Mesenchymal stem cell (in vitro differentiated cells and primary cell): Measurements from ENCODE around the gene KCTD12.

Experiments used
- DNase-seq: peaks from one replicate; pipeline ENCODE4 v3.0.0-alpha.2; 2013
- H2AFZ ChIP-seq: one replicate; pipeline ENCODE4 v1.6.1; 2013; ENCODE audit warnings: low read depth, mild to moderate bottlenecking, control low read depth, inconsistent platforms, low read length, moderate library complexity
- H2AK5ac ChIP-seq: 2 replicates; pipeline ENCODE4 v1.6.1; 2013; ENCODE audit warnings: low read length, moderate library complexity, mild to moderate bottlenecking, inconsistent platforms; ENCODE audit not compliant: severe bottlenecking
- H2BK120ac ChIP-seq: one replicate; pipeline ENCODE4 v1.6.1; 2013; ENCODE audit warnings: low read depth, mild to moderate bottlenecking, inconsistent platforms, low read length, moderate library complexity
- H2BK12ac ChIP-seq, 2 experiments: one replicate each; pipeline ENCODE4 v1.6.1; 2013; ENCODE audit warnings: inconsistent platforms in 2 of 2, low read length in 2 of 2, mild to moderate bottlenecking in 2 of 2, moderate library complexity in 2 of 2, control low read depth in 1 of 2
- H2BK15ac ChIP-seq: one replicate; pipeline ENCODE4 v1.6.1; 2013; ENCODE audit warnings: mild to moderate bottlenecking, low read depth, inconsistent platforms; ENCODE audit not compliant: poor library complexity, severe bottlenecking
- H2BK5ac ChIP-seq: 2 replicates; pipeline ENCODE4 v1.6.1; 2013; ENCODE audit warnings: low read depth, mild to moderate bottlenecking, low read length, control low read depth, inconsistent platforms; ENCODE audit not compliant: poor library complexity, severe bottlenecking
- H3K14ac ChIP-seq, 2 experiments: one replicate each; pipeline ENCODE4 v1.6.1; 2013; ENCODE audit warnings: inconsistent platforms in 2 of 2, low read length in 2 of 2, control low read depth in 1 of 2, mild to moderate bottlenecking in 1 of 2, moderate library complexity in 1 of 2
- H3K18ac ChIP-seq, 2 experiments: one replicate each; pipeline ENCODE4 v1.6.1; 2013; ENCODE audit warnings: inconsistent platforms in 2 of 2, low read length in 2 of 2, control low read depth in 1 of 2, low read depth in 1 of 2, mild to moderate bottlenecking in 1 of 2
- H3K23ac ChIP-seq, 2 experiments: one replicate each; pipeline ENCODE4 v1.6.1; 2013; ENCODE audit warnings: inconsistent platforms in 2 of 2, low read length in 2 of 2, mild to moderate bottlenecking in 2 of 2, moderate library complexity in 2 of 2, control low read depth in 1 of 2
- H3K27ac ChIP-seq: 2 replicates; pipeline ENCODE4 v1.5.1; 2013; ENCODE audit warnings: mild to moderate bottlenecking, moderate library complexity, low read length, control low read depth, inconsistent platforms; ENCODE audit not compliant: poor library complexity, severe bottlenecking
- H3K27me3 ChIP-seq, 2 experiments: 2 replicates each; pipeline versions ENCODE4 v1.6.1 to v1.7.0; 2013; ENCODE audit warnings: low read length in 2 of 2, mild to moderate bottlenecking in 2 of 2, moderate library complexity in 2 of 2, control low read depth in 1 of 2, inconsistent platforms in 1 of 2; ENCODE audit not compliant: control insufficient read depth in 1 of 2, insufficient read depth in 1 of 2
- H3K36me3 ChIP-seq, 2 experiments: 2 replicates each; pipeline versions ENCODE4 v1.6.1 to v1.7.0; 2013; ENCODE audit warnings: low read length in 2 of 2, control low read depth in 1 of 2, inconsistent platforms in 1 of 2, low read depth in 1 of 2, mild to moderate bottlenecking in 1 of 2; ENCODE audit not compliant: insufficient read depth in 2 of 2, control insufficient read depth in 1 of 2
- H3K4ac ChIP-seq, 2 experiments: one replicate each; pipeline ENCODE4 v1.6.1; 2013; ENCODE audit warnings: inconsistent platforms in 2 of 2, low read length in 2 of 2, mild to moderate bottlenecking in 2 of 2, moderate library complexity in 2 of 2, control low read depth in 1 of 2, low read depth in 1 of 2
- H3K4me1 ChIP-seq: 2 replicates; pipeline ENCODE4 v1.6.1; 2013; ENCODE audit warnings: low read depth, low read length, control low read depth; ENCODE audit not compliant: control insufficient read depth, insufficient read depth
- H3K4me2 ChIP-seq: 2 replicates; pipeline ENCODE4 v1.6.1; 2013; ENCODE audit warnings: low read length, mild to moderate bottlenecking, inconsistent platforms; ENCODE audit not compliant: poor library complexity, severe bottlenecking
- H3K4me3 ChIP-seq, 2 experiments: 2 replicates each; pipeline versions ENCODE4 v1.5.1 to v1.7.0; 2013; ENCODE audit warnings: low read length in 2 of 2, mild to moderate bottlenecking in 2 of 2, control low read depth in 1 of 2, low read depth in 1 of 2; ENCODE audit not compliant: insufficient read depth in 1 of 2
- H3K79me1 ChIP-seq: replicated peaks from 2 replicates; pipeline ENCODE4 v1.6.1; 2013; ENCODE audit warnings: mild to moderate bottlenecking, control low read depth, low read length, inconsistent platforms; ENCODE audit not compliant: poor library complexity, severe bottlenecking
- H3K9ac ChIP-seq: 2 replicates; pipeline ENCODE4 v1.7.0; 2013; ENCODE audit warnings: mild to moderate bottlenecking, low read length, moderate library complexity
- H3K9me3 ChIP-seq: 2 replicates; pipeline ENCODE4 v1.7.0; 2013; ENCODE audit warnings: mild to moderate bottlenecking, low read length; ENCODE audit not compliant: control insufficient read depth
- H4K8ac ChIP-seq: one replicate; pipeline ENCODE4 v1.6.1; 2013; ENCODE audit warnings: inconsistent platforms, mild to moderate bottlenecking, low read length, moderate library complexity
- H4K91ac ChIP-seq: one replicate; pipeline ENCODE4 v1.6.1; 2013; ENCODE audit warnings: mild to moderate bottlenecking, low read length, inconsistent platforms
- WGBS: methylation state at CpG from one replicate; pipeline ENCODE4 v1.1.7; 2013; ENCODE audit warnings: mixed read lengths; 5-methylcytosine and 5-hydroxymethylcytosine counted together

Gene KCTD12

GRCh38 chr13:76845865-76846264, 40.3 kb downstream of the KCTD12 start:
- Histone ChIP-seq H3K79me1 (no peaks in the 10 kb centered on the region), H4K8ac (no peak overlapping the region), H2BK5ac (no peak overlapping the region), H2BK120ac (no peak overlapping the region), H3K23ac (no peak overlapping the region), H3K4me1 (no peaks in the 10 kb centered on the region), H3K36me3 (peaks cover 0 to 4% of the 10 kb centered on the region in 2 experiments), H2AK5ac (no peak overlapping the region), H2BK15ac (no peak overlapping the region), H3K27ac (no peak overlapping the region), H2BK12ac (no peak overlapping the region), H2AFZ (no peak overlapping the region), H3K4ac (no peak overlapping the region), H3K9me3 (no peaks in the 10 kb centered on the region), H3K27me3 (no peaks in the 10 kb centered on the region), H3K4me2 (no peak overlapping the region), H3K4me3 (peak overlapping the region in 1 of 2 experiments; percentile 69), H3K14ac (no peak overlapping the region), H3K18ac (no peak overlapping the region), H4K91ac (no peak overlapping the region), H3K9ac (peak overlapping the region; percentile 90)
- 0% methylated on average over 1 of the region's 2 CpGs for WGBS
- no peak for DNase-seq

GRCh38 chr13:76845367-76845766, 40.8 kb downstream of the KCTD12 start:
- no peaks in the 10 kb centered on the region for H3K9me3 ChIP-seq
- no peak overlapping the region for H2BK5ac ChIP-seq
- no peak overlapping the region for H2BK12ac ChIP-seq
- no peak overlapping the region for H3K4ac ChIP-seq
- peaks cover 0 to 4% of the 10 kb centered on the region in 2 experiments for H3K36me3 ChIP-seq
- no peak overlapping the region for H2BK15ac ChIP-seq
- H2AK5ac ChIP-seq, result no peak overlapping the region
- no peak overlapping the region for H4K8ac ChIP-seq
- no peak overlapping the region for H3K4me2 ChIP-seq
- no peak overlapping the region for H3K23ac ChIP-seq
- H3K18ac ChIP-seq, result no peak overlapping the region
- H3K27me3 ChIP-seq, result no peaks in the 10 kb centered on the region
- peak overlapping the region; percentile 90 for H3K9ac ChIP-seq
- no peak overlapping the region for H2AFZ ChIP-seq
- DNase-seq, result no peak
- H4K91ac ChIP-seq, result no peak overlapping the region
- H3K4me1 ChIP-seq, result no peaks in the 10 kb centered on the region
- no peak overlapping the region for H3K14ac ChIP-seq
- peak overlapping the region in 1 of 2 experiments; percentile 69 for H3K4me3 ChIP-seq
- H3K79me1 ChIP-seq, result no peaks in the 10 kb centered on the region
- H3K27ac ChIP-seq, result no peak overlapping the region
- WGBS, result no CpG with 5 or more reads among the region's 3 CpGs
- H2BK120ac ChIP-seq, result no peak overlapping the region

DNA sequence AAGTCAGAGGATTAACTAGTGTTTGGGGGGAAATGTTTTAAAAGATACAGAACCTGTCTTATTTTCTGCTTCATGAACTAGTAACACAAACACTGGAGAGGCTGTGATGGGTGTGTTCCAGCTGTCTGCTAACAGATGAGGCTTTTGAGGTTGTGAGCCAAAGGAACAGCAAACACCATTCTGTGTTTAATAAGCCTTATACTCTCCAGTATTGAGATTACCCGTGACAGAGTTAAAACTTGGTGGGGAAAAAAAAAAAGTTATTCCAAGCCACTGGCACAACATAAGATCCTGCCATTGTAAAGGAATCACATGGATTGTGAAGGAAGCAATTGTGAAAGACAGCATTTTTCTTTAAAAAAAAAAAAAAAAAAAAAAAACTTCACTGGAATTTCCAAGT, 48.4 kb downstream of the KCTD12 start:
- H4K8ac ChIP-seq, result no peak overlapping the region
- H2AK5ac ChIP-seq, result no peak overlapping the region
- no peaks in the 10 kb centered on the region for H3K27me3 ChIP-seq
- no peak overlapping the region for H2BK15ac ChIP-seq
- H4K91ac ChIP-seq, result no peak overlapping the region
- H3K27ac ChIP-seq, result no peak overlapping the region
- H3K36me3 ChIP-seq, result peaks cover 0 to 4% of the 10 kb centered on the region in 2 experiments
- H2AFZ ChIP-seq, result no peak overlapping the region
- no peak overlapping the region for H2BK12ac ChIP-seq
- no peak overlapping the region for H2BK120ac ChIP-seq
- no peak overlapping the region for H2BK5ac ChIP-seq
- no peaks in the 10 kb centered on the region for H3K9me3 ChIP-seq
- no peak overlapping the region for H3K18ac ChIP-seq
- DNase-seq, result no peak
- H3K23ac ChIP-seq, result no peak overlapping the region
- H3K4me2 ChIP-seq, result no peak overlapping the region
- H3K4me3 ChIP-seq, result no peak overlapping the region
- no peaks in the 10 kb centered on the region for H3K79me1 ChIP-seq
- peaks cover 5% of the 10 kb centered on the region for H3K4me1 ChIP-seq
- no peak overlapping the region for H3K14ac ChIP-seq
- no peak overlapping the region for H3K4ac ChIP-seq
- WGBS, result no CpG with 5 or more reads among the region's 1 CpG
- H3K9ac ChIP-seq, result peak overlapping the region; percentile 36

DNA sequence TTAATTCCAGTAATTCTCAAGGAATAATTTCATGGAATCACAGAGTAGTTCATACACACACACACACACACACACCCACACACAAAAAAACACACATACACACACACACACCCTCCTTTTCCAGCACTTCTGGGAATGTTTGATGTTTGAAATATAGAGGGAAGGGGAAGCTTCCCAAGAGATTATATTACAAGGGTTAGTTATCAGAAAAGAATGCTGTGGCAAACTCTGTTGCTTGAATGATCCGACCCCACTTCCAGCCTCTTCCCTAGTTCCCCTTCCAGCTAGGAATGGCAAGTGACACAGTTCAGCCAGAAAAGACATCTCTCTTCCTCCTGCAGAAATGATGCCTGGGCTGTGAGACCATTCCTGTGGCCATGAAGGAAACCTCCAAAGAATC, 49.9 kb downstream of the KCTD12 start:
- Histone ChIP-seq H2BK15ac (no peak overlapping the region), H4K91ac (no peak overlapping the region), H2BK5ac (no peak overlapping the region), H3K79me1 (no peaks in the 10 kb centered on the region), H2AK5ac (no peak overlapping the region), H3K4me2 (no peak overlapping the region), H4K8ac (no peak overlapping the region), H3K4me3 (no peak overlapping the region), H3K23ac (no peak overlapping the region), H3K27me3 (no peaks in the 10 kb centered on the region), H3K18ac (no peak overlapping the region), H3K9ac (no peak overlapping the region), H3K36me3 (no peaks in the 10 kb centered on the region), H3K4me1 (peaks cover 5% of the 10 kb centered on the region), H3K14ac (no peak overlapping the region), H3K27ac (no peak overlapping the region), H2BK12ac (no peak overlapping the region), H3K4ac (no peak overlapping the region), H2AFZ (no peak overlapping the region), H3K9me3 (no peaks in the 10 kb centered on the region), H2BK120ac (no peak overlapping the region)
- peak; percentile 34 for DNase-seq
- WGBS, result 0% methylated on average over 1 of the region's 1 CpG
